Bone marrow (tissue), 2 donors: Measurements from ENCODE around the gene SERPINH1.

Experiments used
- DNase-seq, 2 donors: peaks; one replicate each; lab custom pipeline; 2025; lab: John Stamatoyannopoulos, UW

Gene SERPINH1

DNA sequence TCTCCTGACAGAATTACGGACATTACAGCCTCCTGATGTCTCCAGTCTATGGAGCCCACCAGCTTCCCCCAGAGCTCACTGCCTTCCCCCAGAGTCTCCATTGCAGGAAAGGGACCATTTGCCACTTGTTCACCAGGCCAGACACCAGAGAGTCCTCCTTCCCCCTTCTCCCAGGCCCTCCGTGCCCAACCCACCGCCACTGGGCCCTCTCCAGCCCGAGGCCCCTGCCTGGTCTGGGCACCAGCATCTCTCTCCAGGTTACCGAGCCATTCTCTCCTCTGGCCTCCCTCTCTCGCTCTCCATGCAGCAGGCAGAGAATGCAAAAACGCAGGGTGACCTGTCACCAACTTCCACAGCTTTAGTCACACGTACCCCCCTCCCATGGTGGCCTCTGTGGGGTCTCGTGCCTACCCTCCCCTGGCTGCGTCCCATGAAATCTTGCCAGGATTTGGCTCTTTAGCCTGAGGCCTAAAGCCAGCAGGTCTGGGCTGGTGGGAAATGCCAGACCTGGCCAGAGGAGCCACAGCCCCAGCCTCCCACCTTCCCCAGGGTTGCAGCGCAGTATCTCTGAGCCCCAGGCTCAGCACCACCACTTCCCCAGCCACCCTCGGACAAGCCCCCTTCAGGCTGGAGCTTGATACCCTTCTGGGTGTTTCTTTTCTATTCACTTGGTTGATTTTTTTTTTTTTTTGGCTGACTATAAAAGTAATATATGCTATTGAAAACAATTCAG lies 6.8 kb upstream of the SERPINH1 start:
- no peak for DNase-seq

GRCh38 chr11:75556275-75556674 lies 5.8 kb upstream of the SERPINH1 start:
- DNase-seq: no peak

- no peak for DNase-seq
These were observed 4.2 kb upstream of the SERPINH1 start for GRCh38 chr11:75557666-75558494.

GRCh38 chr11:75558939-75559843 lies 2.9 kb upstream of the SERPINH1 start:
- no peak for DNase-seq

DNA sequence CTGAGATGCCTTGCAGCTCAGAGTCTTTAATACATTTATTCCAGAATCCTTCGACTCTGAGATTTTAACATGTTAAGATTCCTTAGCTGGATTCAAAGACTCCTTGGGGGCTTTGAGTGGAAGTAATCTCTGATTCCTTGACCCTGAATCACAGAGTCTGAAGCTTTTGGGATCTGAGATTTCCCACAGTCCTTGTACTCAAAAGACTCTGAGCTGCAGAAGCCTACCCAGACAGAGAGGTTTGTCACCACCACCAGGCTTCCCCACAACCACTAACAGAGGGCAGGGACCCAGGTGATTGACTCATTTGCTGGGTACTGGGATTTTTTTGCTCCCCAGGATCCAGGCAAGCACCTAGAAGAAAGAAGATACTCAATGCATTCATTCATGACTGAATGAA lies 1.4 kb upstream of the SERPINH1 start:
- DNase-seq: no peak

DNA sequence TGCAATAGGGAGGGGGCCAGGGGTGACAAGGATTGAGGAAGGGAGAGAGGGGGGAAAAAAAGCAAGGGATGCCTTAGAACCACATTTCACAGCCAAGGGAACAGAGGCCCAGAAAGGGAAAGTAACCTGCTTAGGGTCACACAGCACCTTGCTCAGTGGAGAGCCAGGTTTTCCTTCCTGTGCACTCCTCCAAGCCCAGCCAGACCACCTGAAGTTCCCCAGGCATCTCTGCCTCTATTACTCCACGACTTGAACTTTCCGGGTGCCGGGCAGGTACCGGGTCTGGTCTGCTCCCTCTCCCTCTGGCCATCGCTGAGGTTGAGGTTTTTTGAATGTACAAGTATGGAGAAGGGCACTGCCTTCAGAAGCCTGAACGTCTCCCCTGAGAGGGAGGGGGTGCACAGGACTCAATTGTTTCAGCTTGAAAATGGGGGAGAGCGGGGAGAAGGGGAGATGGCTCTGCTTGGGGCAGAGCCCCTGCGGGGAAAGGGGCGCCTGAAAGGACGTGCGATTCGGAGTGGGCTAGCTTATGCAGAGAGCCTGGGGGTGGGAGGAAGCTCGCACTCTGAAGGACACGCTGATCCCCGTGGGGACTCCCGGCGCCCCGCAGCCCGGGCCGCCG lies 516 bp upstream of the SERPINH1 start:
- no peak for DNase-seq

- DNase-seq: no peak
These were observed 907 bp downstream of the SERPINH1 start for GRCh38 chr11:75562836-75563484.

GRCh38 chr11:75563501-75563977 lies 1.5 kb downstream of the SERPINH1 start:
- no peak for DNase-seq

GRCh38 chr11:75563978-75564552 lies 2.0 kb downstream of the SERPINH1 start:
- no peak for DNase-seq

GRCh38 chr11:75565221-75565814 lies 3.3 kb downstream of the SERPINH1 start:
- no peak for DNase-seq

DNA sequence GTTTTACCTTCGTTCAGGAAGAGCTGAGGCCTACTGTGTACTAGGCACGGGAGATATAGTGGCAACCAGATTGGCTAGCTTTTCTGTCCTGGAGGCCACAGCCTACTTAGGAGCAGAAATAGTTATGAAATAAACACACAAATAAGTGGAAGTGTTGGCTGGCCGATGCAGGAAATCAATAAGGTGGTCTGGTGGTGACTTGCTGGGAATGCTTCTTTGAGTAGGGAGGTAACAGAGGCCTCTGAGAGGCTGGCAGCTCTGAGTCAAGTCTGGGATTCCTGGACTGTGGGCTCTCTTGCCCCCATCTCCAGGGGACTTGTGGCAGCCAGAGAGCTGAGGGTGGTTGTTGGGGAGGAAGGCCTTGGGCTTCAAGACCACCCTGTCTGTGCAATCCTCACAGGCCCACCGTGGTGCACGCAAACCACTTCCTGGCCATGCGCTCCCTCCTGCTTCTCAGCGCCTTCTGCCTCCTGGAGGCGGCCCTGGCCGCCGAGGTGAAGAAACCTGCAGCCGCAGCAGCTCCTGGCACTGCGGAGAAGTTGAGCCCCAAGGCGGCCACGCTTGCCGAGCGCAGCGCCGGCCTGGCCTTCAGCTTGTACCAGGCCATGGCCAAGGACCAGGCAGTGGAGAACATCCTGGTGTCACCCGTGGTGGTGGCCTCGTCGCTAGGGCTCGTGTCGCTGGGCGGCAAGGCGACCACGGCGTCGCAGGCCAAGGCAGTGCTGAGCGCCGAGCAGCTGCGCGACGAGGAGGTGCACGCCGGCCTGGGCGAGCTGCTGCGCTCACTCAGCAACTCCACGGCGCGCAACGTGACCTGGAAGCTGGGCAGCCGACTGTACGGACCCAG lies 4.1 kb downstream of the SERPINH1 start:
- no peak for DNase-seq

DNA sequence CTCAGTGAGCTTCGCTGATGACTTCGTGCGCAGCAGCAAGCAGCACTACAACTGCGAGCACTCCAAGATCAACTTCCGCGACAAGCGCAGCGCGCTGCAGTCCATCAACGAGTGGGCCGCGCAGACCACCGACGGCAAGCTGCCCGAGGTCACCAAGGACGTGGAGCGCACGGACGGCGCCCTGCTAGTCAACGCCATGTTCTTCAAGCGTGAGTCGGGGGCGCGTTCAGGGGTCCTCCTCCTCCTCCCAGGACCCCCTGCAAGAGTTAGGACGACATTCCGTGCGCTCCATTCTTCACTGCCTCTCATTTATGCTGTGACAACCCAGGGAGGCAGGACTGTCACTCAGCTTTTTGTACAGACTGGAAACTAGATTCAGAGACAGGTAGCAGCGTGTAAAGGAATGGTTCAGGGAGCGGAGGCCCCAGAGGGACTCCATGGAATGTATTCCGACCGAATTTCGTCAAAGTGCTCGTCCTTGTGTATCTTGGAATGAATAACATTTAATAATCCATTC lies 4.8 kb downstream of the SERPINH1 start:
- DNase-seq: no peak

- no peak for DNase-seq
These were observed 5.9 kb downstream of the SERPINH1 start for GRCh38 chr11:75567971-75568370.

DNA sequence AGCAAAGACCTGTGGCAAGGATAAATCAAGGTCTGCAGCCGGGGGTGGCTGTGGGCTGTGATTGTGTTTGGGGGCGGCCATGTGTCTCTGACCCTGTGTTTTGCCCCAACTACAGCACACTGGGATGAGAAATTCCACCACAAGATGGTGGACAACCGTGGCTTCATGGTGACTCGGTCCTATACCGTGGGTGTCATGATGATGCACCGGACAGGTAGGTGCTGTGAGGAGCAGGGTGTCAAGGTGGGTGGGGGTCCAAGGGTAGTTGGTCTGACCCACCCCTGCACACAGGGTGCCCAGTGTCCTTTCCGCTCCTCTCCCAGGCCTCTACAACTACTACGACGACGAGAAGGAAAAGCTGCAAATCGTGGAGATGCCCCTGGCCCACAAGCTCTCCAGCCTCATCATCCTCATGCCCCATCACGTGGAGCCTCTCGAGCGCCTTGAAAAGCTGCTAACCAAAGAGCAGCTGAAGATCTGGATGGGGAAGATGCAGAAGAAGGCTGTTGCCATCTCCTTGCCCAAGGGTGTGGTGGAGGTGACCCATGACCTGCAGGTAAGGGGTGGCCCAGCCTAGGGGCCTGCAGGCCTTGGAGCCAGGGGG lies 6.7 kb downstream of the SERPINH1 start:
- no peak for DNase-seq

GRCh38 chr11:75570559-75571139 lies 8.6 kb downstream of the SERPINH1 start:
- no peak for DNase-seq

GRCh38 chr11:75571625-75572024 lies 9.6 kb downstream of the SERPINH1 start:
- no peak for DNase-seq

GRCh38 chr11:75572744-75573143 lies 10.7 kb downstream of the SERPINH1 start:
- no peak for DNase-seq
